Measurements from ENCODE around the gene SUPT3H.

SUPT3H gene

DNA sequence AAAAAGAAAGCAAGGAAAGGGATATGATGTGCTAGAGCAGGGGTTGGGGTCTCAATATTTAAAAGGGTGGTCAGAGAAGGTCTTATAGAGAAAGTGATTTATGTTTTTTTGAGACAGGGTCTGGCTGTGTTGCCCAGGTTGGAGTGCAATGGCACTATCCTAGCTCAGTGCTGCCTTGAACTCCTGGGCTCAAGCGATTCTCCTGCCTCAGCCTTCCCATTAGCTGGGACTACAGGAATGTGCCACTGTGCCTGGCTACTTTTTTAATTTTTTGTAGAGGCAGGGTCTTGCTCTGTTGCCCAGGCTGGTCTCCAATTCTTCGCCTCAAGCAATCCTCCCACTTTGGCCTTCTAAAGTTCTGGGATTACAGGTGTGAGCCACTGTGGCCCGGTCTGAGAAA is 557.0 kb downstream of the SUPT3H start:
- DNase-seq: no peak

DNA sequence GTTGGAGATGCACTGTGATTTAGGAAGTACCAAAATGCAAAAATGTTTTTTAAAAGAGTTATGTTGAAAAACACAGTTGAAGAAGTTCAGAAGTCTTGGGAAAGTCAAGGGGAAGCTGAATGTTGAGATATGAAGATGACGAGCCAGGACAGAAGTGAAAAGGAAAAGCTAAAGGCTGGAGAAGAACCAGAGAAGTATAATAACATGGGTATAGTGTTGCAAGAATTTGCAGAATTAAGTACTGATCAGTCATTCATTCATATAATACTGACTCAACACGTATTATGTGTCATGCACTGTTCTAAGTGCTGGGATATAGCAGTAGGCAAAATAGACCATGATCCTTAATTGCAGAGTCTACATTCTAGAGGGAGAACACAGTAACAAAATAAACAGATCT is 557.4 kb downstream of the SUPT3H start:
- DNase-seq: no peak

DNA sequence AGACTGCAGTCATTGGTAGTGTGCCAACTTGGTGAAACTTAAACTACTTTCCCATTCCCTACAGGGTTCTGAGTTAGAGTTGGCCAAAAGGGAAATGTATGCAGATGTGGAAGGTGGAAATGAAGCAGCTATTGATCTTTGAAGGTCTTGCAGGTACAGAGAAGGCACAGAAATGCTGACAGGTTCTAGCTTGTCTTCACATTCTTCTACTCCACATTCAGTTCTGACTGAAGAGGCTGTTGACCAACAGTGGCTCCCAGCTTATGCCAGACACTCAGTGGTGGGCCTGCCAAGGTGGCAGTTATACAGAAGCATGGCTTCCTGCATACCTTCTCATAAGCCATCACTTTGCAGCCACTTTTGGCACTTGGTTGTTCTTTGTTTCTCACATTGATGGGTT is 566.3 kb downstream of the SUPT3H start:
- no peak for DNase-seq

DNA sequence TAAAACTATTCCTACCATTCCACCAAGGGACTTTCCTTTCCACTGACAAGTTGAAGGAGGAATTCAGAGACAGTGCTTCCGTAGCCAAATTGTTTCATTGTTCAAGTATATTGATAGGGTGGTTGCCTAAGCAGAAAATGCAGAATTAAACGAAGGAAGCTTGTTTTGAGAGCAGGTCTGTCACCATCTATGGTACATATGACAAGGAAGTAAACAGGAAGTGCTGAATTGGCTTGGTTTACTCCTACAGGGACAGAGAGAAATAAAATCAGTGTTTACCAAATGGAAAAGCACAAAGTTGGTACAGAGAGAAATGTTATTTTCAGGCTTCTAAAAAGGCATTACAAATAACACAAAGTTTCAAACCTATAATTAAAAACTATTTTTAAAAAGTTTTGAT is 568.5 kb downstream of the SUPT3H start:
- no peak for DNase-seq

DNA sequence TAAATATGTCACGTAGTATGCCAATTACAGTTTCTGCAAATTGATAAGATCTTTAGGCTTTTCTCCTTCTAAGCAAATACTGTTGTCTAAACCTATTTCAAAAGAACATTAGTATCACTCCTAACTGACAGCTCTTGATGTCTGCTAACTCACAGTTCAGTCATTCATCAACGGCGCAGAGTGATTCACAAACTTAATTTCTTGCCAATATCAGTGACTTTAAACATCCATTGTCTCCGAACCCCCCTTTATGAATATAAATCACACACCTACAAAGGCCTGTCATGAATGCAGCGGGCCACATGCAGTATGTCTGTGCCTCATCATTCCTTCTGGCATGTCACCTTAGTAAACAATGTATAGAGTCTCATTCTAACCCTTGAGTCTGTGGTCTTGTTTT is 569.6 kb downstream of the SUPT3H start:
- no peak for DNase-seq

DNA sequence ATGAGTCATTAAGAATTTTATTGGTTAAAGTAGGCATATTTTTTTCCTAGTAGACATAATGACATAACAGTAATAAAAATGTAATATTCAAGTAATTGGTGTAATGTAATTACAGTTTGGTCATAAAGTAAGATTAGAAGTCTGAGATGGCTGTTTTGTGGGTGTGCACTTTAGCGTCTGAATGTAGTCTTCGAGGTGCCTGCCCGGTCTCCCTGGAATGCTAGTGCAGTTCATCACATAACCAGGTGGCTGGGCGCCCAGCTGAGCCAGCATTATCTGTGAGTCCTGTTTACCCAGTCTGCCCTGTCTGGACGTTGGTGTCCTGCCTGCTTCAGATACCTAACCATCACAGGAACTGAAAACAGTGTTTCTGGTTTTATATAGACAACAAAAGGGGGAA is 571.1 kb downstream of the SUPT3H start:
- DNase-seq: no peak

DNA sequence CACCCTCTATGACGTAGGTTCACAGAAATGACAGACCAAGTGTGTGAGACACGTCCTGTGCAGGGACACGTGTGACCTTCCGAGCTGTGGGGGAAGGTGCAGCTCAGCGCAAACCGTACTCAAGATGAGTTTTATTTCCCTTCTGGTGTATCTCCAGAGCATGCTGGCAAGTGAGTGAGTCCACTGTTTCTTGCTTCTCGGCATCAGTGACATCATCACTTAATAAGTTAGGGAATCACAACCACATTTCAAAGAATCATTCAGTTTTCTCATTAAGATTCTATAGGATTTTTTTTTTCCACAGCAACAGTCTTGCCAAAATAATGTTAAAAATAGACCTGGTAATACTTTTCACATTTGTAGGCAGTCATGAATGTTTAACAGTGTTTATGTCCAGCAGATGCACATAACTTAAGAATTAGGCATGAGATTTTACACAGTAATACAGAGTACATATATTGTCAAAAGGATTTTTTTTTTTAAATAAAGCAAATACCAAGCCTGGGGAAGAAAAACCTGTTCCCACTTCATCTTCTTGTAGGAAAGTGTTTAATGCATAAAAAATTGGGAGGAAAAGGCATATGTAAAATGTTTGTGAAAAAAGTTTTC is 572.4 kb downstream of the SUPT3H start:
- no peak for DNase-seq

DNA sequence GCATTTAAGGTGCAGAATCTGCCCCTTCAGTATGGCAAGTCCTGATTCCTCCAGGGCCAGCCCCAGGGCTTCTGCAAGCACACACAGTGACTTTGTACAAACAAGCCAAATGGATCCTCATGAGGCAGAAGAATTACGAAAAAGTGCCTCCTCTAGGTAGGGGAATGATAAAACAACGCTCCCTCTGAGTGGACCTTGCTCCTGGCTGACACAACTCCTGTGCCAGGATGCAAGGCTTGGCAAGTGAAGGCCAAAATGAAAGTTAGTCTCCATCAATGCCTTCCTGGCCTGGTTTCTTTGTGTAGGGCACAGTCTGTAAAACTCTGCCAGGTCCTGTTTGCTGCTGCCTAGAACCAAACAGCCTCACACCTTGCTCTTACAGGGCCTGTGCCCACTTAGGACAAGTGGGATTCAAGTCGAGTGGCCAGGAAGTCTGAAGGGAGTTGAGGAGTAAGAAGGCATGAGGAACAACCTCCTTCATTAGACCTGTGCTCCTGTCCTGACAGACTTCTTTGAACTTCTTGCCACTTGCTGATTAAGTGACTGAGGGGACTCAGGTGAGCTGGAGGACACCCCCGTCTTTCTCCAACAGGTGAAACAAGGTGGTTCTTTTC is 573.1 kb downstream of the SUPT3H start:
- no peak for DNase-seq

DNA sequence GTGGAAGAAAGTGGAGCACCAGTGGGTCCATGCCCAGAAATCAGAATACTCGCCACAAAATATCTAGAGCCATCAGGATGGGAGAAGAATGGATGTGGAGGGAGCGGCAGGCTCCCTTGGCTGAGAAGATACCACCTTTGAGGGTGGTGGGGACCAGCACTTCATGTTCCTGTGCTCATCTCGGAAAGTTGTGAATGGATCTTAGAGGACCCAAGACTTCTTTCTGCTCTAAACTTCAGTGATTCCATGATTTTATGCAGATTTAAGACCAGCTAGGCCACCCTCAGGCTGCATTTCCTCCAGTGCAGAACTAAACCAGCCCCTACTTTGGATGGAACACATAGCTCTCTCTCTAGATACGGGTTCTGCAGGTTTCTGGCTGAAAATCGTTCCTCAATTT is 573.7 kb downstream of the SUPT3H start:
- DNase-seq: no peak

DNA sequence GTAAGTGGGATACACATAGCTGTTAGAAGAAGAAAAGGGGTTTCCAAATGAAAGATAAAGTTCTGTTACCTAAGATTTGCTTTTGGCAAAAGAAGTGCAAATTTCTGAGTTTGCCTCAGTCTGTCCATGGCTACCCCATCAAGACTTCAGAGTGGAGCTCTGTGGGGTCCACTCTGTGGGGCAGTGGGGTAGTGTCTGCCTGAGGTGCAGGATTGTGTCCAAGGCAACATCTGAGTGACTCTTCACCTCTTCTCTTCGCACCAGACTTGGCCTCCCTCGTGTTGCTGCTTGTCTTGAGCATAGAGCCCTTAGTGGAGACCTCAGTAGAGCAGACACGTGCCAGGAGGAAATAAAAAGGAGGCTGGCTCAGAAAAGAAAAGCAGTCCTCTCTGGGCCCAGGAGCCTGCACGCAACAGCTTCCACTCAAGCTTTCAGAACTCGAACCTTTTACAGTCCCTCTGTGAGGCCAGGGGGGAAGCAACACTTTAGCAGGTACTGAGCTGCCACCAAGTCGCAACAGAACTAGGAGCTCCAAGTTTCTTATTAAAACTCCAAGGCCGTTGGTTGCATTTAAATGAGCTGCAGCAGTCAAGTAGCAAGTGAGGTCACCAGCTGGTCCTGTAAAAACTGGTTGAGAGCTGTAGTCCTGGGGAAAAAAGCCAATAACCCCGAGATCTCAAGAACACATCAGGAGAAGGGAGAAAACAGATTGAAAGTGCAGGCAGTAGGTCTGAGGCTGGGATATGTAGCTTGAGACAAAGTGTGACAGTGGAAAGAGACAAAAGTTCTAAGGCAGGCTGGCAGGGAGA is 576.7 kb downstream of the SUPT3H start:
- no peak for DNase-seq

DNA sequence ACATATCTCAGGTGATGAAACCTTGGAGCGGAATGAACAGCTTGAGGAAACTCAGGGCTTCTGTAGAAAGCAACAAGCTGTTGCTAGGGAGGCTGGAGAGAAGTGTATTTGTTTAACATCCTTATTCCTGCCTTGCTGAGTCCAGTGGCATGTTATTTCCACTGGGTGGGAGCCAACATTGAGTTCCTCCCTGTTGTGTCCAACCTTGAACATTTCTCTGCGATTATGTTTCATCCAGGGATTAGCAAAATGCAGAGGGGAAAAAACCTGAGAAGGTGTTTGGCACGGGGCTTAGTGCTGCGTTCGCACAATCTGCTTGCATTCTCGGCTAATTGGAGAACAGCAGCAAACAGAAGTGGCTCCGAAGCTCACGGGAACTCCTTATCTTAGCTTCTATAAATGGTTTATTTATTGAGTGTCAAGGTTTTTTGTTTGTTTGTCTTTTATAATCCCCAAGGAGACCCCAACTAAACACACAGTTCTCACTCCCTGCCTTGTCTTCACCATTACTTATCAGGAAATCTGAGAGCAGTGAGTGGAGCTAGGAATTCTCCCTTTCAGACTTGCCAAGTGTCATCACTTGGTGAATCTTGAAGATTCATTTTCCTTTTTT is 577.5 kb downstream of the SUPT3H start:
- no peak for DNase-seq

DNA sequence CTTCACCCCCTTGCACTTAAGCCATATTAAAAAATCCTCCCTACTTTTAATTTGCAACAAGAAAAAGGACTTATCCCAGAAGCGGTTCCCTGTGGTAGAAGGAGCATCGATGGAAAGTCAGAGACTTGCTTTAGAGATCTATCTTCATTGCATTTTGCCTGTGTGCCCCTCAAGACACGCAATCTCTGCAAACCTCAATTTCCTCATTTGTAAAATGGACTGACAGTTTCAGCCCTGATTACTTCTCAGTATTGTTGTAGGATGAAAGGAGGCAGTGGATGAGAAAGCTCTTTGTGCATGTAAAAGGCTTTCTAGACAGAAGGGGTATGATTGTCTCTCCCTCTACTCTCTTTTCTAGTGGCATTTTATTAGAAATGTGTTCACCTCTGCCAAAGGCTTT is 580.0 kb downstream of the SUPT3H start:
- no peak for DNase-seq

DNA sequence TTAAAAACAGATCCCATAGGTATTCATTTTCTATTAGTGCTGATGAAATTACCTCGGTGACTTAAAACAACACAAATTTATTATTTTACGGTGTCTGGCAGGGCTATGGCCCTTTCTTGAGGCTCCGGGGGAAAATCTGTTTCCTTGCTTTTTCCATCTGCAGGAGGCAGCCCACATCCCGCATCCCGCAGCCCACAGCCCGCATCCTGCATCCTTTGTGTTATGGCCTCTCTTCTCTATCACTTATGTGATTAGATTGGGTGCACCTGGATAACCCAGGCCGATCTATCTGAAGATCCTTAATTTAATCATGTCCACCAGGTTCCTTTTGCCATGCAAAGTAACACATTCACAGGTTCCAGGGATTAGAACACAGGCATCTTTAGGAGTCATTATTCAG is 582.4 kb downstream of the SUPT3H start:
- DNase-seq: no peak

DNA sequence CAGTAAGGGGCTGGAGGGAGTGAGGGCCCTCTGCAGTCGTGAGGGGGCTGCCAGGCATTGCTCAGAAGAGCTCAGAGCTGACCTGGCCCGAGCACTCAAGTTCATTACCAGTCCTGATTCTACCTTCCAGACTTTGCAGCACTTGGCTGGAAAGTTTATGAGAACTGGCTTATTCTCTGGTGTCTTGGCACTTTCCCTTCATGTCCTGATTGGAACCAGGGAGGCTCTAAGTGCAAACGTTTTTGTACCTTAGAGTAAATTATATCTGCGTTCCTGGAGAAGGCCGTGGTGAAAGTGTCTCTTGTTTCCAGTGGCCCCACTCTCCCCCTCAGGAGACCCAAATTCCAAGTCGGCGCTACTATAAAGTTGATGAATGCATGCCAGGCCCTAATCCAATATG is 587.9 kb downstream of the SUPT3H start:
- no peak for DNase-seq

DNA sequence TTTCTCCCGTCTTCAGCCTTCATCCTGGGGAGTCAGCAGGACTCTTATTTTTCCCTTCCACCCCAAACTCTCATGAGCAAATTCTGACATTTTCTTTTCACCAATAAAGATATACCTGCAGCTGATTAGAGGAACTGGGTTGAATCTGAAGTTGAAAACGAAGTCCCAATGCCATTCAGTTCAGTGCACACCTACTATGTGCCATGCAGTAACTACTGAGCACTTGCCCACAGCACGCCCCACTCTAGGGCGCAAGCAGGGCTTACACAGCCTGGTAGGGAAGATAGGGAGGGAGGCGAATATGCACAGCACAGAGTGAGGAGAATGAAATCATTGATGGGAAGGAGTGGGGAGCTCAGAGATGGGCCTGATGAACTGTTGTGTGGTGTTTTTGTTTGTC is 588.7 kb downstream of the SUPT3H start:
- DNase-seq: no peak

DNA sequence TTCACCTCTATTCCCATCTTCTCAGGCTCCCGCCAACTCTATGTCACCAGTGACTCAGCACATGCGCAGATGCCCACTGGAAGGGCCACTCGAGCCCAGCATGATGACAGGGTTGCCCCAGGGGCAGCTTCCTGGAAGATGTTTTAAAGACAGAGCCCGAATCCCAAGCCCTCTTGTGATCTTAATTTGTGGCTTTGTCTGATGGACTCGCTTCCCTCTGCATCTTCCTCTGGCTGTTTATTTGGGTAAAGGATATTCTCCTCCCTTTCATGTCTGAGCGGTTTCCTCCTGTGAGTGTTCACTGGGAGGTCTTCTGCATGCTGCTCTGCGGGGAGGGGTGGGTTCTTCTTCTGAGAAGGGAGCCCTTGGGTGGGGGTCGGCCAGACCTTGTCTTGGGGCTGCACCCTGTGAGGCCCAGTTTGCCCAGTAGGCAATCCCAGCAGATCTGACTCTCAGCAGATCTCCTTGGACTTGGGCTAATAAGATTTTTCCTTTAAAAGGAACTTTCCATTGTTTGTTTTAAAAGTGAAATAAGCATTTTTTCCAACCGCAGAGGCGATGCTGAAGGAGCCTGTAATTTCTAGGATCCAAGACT is 589.2 kb downstream of the SUPT3H start:
- no peak for DNase-seq

DNA sequence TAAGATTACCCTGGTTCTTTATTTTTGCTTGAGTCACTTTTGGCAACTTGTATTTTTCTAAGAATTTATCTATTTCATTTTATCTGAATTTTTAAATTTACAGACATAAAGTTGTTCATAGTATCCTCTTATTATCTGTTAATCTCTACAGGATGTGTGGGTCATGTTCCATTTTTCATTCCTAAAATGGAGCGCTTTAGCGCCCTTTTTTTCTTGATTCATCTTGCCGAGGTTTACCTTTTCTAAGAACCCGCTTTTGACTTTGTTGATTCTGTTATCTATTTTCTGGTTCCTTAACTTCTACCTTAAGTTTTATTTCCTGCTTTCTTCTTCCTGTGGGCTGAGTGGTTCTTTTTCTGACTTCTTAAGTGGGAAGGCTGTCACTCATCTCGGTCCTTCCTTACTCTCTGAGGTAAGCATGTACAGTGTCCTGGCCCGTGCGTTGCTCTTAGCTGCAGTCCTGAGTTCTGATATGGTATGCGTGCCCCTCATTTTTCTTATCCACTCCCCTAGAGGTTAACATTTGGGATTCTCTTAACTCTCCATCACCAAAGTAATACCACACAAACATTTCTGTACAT is 590.4 kb downstream of the SUPT3H start:
- no peak for DNase-seq

DNA sequence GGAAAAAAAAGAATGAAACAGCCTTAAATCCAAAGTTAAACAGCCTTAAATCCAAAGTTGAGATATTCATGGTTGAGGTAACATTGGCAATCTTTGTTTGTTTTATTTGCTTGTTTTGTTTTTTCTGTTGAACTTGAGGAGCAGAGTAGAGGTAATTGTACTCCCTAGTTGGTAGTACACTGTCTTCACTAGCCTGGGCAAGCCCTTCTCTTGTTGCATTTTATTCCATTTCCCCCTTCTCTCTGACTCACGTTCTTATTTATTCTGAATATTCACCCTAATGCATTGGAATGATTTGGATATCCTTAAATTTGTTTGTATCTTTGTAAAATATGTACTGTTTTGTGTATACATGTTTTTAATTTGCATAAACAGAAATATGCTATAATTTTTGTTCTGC is 592.6 kb downstream of the SUPT3H start:
- DNase-seq: no peak

DNA sequence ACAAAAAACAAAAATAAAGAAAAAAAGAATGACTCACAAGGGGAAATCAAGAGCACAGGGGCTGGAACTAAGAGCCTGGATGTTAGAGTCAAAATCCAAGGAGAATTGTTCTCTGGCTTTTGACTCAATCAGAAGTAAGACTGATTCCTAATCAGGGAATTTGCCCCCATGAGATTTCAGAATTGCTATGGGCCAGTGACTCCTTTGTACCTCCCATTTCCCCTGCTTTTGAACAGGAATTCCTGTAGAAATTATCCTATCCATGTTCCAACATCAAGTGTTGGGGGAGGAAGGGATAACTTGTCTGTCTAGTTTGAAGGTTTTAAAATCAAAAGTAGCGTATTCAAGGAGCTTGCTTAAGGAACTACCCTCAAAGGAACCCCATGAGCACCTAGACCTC is 593.5 kb downstream of the SUPT3H start:
- no peak for DNase-seq

DNA sequence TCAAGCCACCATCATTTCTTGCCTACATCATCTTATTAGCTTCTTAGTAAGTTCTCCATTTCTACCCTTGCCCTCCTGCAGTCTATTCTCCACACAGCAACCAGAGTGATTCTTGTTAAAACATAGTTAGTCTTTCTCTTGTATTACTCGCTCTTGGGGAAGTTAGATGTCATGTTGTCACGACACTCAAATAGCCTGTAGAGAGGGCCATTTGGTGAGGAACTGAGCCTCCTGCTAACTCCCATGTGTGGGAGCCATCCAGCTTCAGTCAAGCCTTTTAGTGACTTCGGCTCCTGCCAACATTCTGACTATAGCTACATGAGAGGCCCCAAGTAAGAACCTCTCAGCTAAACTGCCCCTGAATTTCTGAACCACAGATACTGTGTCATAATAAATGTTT is 594.8 kb downstream of the SUPT3H start:
- DNase-seq: no peak

DNA sequence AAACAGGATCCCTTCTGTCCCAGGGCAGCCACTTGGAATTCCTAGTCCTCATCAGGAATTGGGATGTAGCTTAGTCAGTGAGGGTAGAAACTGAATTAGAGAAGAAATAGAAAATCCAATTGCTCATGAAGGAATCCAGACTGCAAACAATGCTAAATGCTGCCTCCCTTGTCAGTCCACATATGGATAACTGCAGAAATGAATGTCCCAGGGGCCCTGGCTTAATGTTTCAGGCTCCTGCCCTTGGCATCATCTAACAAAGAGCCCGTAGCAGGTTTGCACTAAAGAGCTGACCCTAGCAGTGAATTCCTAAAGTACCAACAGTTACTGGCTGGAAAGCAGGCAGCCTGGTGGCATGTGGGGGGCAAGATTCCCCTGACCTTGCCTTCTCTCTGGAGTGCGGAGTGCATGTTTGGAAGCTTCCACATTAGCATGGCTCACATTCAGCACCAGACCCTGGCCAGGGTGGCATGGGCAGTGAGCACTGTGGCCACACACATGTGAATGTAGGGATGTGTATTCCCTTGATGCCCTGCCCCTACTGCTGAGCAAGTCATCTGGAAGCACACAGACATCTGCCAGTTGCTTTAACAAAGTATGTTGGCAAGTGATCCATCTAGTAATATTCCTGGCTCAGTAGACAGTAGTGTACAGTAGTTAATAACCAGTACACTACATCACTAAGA is 595.7 kb downstream of the SUPT3H start:
- no peak for DNase-seq

DNA sequence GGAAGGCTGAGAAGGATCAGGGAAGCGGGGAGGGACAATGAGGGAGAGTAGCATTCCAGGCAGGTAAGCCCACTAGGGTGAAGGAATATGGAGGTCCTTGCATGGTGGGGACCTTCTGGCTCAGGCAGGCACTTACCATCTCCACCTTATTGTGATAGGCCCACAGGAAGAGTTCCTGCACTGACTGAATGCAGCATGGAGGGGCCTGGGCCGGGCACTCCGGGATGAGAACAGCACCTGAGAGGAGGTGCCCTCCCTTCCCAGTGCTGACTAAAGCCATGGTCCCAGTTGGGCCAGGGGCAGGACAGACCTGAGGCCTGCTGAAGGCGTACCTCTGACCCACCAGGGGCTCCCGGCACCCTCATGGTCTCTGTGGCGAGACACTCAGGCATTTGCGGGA is 597.6 kb downstream of the SUPT3H start:
- DNase-seq: no peak
